Measurements from ENCODE around the gene CD22. TPM values are rescaled to one million over a fixed set of nuclear protein-coding genes. Genes with fewer than 3 reads are reported as not detected.

The CD22 gene
- polyA plus RNA-seq, 1 donor (not counting 4 experiments of a cell fraction or from before 2014, with no cell fraction given) = 0.26 TPM

GRCh38 chr19:35380450-35381124, 51.6 kb downstream of the CD22 start:
- no peak overlapping the region for H3K27ac ChIP-seq (ENCODE audit: control insufficient read depth, insufficient read depth, low read length)
- no peaks in the 10 kb centered on the region for H3K27me3 ChIP-seq (ENCODE audit: control insufficient read depth, extremely low read depth, insufficient read depth, low read length)
- no peaks in the 10 kb centered on the region for H3K9me1 ChIP-seq (ENCODE audit: control insufficient read depth, extremely low read depth, insufficient read depth, low read length)
- H2AFZ ChIP-seq (ENCODE audit: control insufficient read depth, low read length) = no peak overlapping the region
- TF ChIP-seq CTCF (optimal IDR thresholded peaks at IDR 0.05 in 1 of 3, IDR thresholded peaks at IDR 0.05 in 1 of 3, conservative IDR thresholded peaks at IDR 0.05 in 1 of 3; ENCODE audit: extremely low read depth in 1 of 3, insufficient read depth in 2 of 3, low read length in 3 of 3) (no peak), EZH2 (IDR thresholded peaks at IDR 0.05; ENCODE audit: low read length) (no peak)
- no peak overlapping the region for H3K4me2 ChIP-seq (ENCODE audit: control insufficient read depth, extremely low read depth, insufficient read depth, low read depth, low read length)
- dilution Hi-C loops (cut with MboI; ENCODE audit: extremely low pct_ligation_motif_present, low sequenced_read_pairs) = no loop called here
- FAIRE-seq (no peak), DNase-seq (ENCODE audit: low read depth, low spot score) (no peak)
- peaks cover under 1% of the 10 kb centered on the region for H3K9me3 ChIP-seq (ENCODE audit: control insufficient read depth, low read depth, low read length)
- H3K36me3 ChIP-seq (ENCODE audit: control insufficient read depth in 2 of 2, extremely low read depth in 1 of 2, insufficient read depth in 2 of 2, low read length in 2 of 2) = no peaks in the 10 kb centered on the region
- H3K4me3 ChIP-seq (ENCODE audit: control insufficient read depth in 2 of 3, extremely low read depth in 1 of 3, insufficient read depth in 2 of 3, low read depth in 1 of 3, low read length in 3 of 3) = no peak overlapping the region
- no peaks in the 10 kb centered on the region for H4K20me1 ChIP-seq (ENCODE audit: control insufficient read depth, extremely low read depth, insufficient read depth, low read length)
- no peaks in the 10 kb centered on the region for H3K79me2 ChIP-seq (ENCODE audit: control insufficient read depth, insufficient read depth, low read length)
- no peaks in the 10 kb centered on the region for H3K4me1 ChIP-seq (ENCODE audit: control insufficient read depth, extremely low read depth, insufficient read depth, low read length)
- H3K9ac ChIP-seq (ENCODE audit: control insufficient read depth, extremely low read depth, insufficient read depth, low read length) = no peak overlapping the region

- Histone ChIP-seq H3K4me3 (ENCODE audit: control insufficient read depth in 2 of 3, extremely low read depth in 1 of 3, insufficient read depth in 2 of 3, low read depth in 1 of 3, low read length in 3 of 3) (no peak overlapping the region), H2AFZ (ENCODE audit: control insufficient read depth, low read length) (no peak overlapping the region), H3K4me1 (ENCODE audit: control insufficient read depth, extremely low read depth, insufficient read depth, low read length) (no peaks in the 10 kb centered on the region), H4K20me1 (ENCODE audit: control insufficient read depth, extremely low read depth, insufficient read depth, low read length) (no peaks in the 10 kb centered on the region), H3K9me3 (ENCODE audit: control insufficient read depth, low read depth, low read length) (peaks cover 3% of the 10 kb centered on the region), H3K9me1 (ENCODE audit: control insufficient read depth, extremely low read depth, insufficient read depth, low read length) (no peaks in the 10 kb centered on the region), H3K27ac (ENCODE audit: control insufficient read depth, insufficient read depth, low read length) (no peak overlapping the region), H3K36me3 (ENCODE audit: control insufficient read depth in 2 of 2, extremely low read depth in 1 of 2, insufficient read depth in 2 of 2, low read length in 2 of 2) (no peaks in the 10 kb centered on the region), H3K4me2 (ENCODE audit: control insufficient read depth, extremely low read depth, insufficient read depth, low read depth, low read length) (no peak overlapping the region), H3K79me2 (ENCODE audit: control insufficient read depth, insufficient read depth, low read length) (no peaks in the 10 kb centered on the region), H3K27me3 (ENCODE audit: control insufficient read depth, extremely low read depth, insufficient read depth, low read length) (no peaks in the 10 kb centered on the region), H3K9ac (ENCODE audit: control insufficient read depth, extremely low read depth, insufficient read depth, low read length) (no peak overlapping the region)
- DNase-seq (ENCODE audit: low read depth, low spot score) = no peak
- FAIRE-seq = no peak
- TF ChIP-seq CTCF (optimal IDR thresholded peaks at IDR 0.05 in 1 of 3, IDR thresholded peaks at IDR 0.05 in 1 of 3, conservative IDR thresholded peaks at IDR 0.05 in 1 of 3; ENCODE audit: extremely low read depth in 1 of 3, insufficient read depth in 2 of 3, low read length in 3 of 3) (no peak), EZH2 (IDR thresholded peaks at IDR 0.05; ENCODE audit: low read length) (no peak)
- dilution Hi-C loops (cut with MboI; ENCODE audit: extremely low pct_ligation_motif_present, low sequenced_read_pairs) = no loop called here
Observed at GRCh38 chr19:35381318-35381717, 52.3 kb downstream of the CD22 start.

Data from keratinocyte (primary cell).